Measurements from ENCODE around the gene RPH3AL.

Gene RPH3AL

DNA sequence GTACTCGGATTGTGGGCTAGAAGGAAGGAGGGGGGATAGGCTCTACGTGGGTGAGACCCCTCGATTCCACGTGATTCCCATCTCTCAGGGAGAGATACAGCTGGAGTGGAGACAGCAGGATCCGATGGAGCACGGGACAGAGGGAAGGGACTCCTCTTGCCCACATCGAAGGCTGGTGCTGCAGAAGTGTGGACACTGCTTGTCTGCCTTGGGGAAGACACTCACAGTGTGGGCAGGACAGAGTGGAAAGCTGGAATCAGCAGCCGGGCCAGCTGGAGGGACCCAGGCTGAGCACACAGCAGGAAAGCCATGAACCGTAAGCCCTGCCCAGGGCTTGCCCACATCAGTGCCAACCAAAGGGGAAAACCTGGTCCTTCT lies 42.1 kb upstream of the RPH3AL start:
- no peak overlapping the region for H3K27ac ChIP-seq
- no peaks in the 10 kb centered on the region for H3K36me3 ChIP-seq (replicated peaks)
- in situ Hi-C loops (cut with HindIII; ENCODE audit: low pct_ligation_motif_present, low sequenced_read_pairs): no loop called here
- no peaks in the 10 kb centered on the region for H3K27me3 ChIP-seq (replicated peaks)
- no peak overlapping the region for H3K4me3 ChIP-seq (ENCODE audit: low read depth, low read length)
- TF ChIP-seq, protein P1, sequence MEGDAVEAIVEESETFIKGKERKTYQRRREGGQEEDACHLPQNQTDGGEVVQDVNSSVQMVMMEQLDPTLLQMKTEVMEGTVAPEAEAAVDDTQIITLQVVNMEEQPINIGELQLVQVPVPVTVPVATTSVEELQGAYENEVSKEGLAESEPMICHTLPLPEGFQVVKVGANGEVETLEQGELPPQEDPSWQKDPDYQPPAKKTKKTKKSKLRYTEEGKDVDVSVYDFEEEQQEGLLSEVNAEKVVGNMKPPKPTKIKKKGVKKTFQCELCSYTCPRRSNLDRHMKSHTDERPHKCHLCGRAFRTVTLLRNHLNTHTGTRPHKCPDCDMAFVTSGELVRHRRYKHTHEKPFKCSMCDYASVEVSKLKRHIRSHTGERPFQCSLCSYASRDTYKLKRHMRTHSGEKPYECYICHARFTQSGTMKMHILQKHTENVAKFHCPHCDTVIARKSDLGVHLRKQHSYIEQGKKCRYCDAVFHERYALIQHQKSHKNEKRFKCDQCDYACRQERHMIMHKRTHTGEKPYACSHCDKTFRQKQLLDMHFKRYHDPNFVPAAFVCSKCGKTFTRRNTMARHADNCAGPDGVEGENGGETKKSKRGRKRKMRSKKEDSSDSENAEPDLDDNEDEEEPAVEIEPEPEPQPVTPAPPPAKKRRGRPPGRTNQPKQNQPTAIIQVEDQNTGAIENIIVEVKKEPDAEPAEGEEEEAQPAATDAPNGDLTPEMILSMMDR (IDR thresholded peaks at IDR 0.05; ENCODE audit: low read depth, low read length, missing control alignments): no peak
- DNase-seq: no peak

DNA sequence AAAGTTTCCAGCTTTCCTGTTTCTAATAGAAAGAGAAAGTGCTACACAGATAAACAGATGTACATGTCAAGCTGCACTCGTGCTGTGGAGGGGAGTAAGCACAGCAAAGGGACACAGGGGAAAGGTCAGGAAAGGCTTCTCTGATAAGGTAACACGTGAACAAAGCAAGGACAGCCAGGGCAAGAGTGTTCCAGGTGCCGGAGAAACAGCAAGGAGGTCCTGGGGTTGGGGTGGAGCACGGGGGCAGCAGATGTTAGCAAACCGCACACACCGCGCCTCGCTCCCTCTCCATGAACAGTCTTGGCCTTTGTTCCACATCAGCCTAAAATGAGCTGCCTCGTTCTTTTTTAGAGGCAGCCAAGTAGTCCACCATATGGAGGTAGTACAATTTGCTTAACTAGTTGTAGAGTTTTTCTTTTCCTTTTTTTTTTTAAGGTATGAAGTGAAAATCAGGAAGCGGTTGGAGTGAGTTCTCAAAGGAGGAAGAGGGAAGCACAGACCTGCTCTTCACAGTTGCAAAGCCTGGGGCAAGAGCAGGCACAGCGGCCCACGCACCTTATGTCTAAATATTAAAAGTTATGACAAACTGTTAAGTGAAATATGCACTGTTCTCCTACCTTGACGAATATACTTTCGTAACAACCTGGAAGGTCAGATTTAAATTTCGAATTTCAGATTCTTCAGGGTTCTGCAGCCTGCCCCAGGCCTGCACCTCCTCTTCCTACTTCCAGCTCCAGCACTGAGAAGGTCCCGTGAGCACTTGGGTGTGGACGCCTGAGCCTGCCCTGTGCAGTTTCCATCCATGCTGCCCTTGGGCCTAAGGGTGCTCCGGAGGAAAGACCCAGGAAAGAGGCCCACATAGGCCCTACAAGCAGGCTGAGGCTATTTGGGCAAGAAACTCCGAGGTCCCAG lies 41.5 kb upstream of the RPH3AL start:
- Histone ChIP-seq H3K4me3 (ENCODE audit: low read depth, low read length) (no peak overlapping the region), H3K27me3 (replicated peaks) (no peaks in the 10 kb centered on the region), H3K36me3 (replicated peaks) (no peaks in the 10 kb centered on the region), H3K27ac (no peak overlapping the region)
- no peak for DNase-seq
- TF ChIP-seq, protein P1 (IDR thresholded peaks at IDR 0.05; ENCODE audit: low read depth, low read length, missing control alignments): no peak
- in situ Hi-C loops (cut with HindIII; ENCODE audit: low pct_ligation_motif_present, low sequenced_read_pairs): no loop called here

DNA sequence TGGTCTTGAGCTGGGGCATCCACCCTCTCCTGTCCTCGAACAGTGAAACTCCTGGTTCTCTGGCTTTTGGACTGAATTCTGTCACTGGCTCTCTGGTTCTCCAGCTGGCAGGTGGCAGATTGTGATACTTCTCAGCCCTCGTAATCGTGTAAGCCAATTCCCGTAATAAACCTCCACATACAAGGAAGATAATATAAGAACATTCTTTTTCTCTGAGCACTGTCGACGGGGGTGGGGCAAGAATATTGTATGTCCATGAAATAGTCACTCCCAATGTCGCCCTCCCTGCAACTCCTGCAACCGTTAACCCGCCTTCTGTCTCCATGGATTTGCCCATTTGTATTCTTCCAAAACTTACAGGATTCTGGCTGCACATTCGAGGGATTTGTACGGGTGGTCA lies 39.2 kb upstream of the RPH3AL start:
- Histone ChIP-seq H3K27ac (no peak overlapping the region), H3K36me3 (replicated peaks) (no peaks in the 10 kb centered on the region), H3K4me3 (ENCODE audit: low read depth, low read length) (no peak overlapping the region), H3K27me3 (replicated peaks) (no peaks in the 10 kb centered on the region)
- TF ChIP-seq, protein P1 (IDR thresholded peaks at IDR 0.05; ENCODE audit: low read depth, low read length, missing control alignments): no peak
- DNase-seq: no peak
- in situ Hi-C loops (cut with HindIII; ENCODE audit: low pct_ligation_motif_present, low sequenced_read_pairs): no loop called here

DNA sequence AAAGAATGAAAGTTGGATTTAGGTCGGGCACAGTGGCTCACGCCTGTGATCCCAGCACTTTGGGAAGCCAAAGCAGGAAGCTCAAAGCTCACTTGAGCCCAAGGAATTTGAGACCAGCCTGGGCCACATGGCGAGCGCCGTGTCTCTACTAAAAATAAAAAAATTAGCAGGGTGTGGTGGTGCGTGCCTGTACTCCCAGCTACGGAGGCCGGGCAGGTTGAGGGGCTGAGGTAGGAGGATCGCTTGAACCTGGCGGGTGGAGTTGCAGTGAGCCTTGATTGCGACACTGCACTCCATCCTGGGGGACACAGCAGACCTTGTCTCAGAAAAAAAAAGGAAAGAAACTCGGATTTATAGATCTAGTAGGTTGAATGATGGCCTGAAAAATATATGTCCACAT lies 37.4 kb upstream of the RPH3AL start:
- in situ Hi-C loops (cut with HindIII; ENCODE audit: low pct_ligation_motif_present, low sequenced_read_pairs): no loop called here
- H3K36me3 ChIP-seq (replicated peaks): no peaks in the 10 kb centered on the region
- no peak overlapping the region for H3K27ac ChIP-seq
- H3K4me3 ChIP-seq (ENCODE audit: low read depth, low read length): no peak overlapping the region
- DNase-seq: no peak
- TF ChIP-seq, protein P1 (IDR thresholded peaks at IDR 0.05; ENCODE audit: low read depth, low read length, missing control alignments): no peak
- peaks cover 5% of the 10 kb centered on the region for H3K27me3 ChIP-seq (replicated peaks)

DNA sequence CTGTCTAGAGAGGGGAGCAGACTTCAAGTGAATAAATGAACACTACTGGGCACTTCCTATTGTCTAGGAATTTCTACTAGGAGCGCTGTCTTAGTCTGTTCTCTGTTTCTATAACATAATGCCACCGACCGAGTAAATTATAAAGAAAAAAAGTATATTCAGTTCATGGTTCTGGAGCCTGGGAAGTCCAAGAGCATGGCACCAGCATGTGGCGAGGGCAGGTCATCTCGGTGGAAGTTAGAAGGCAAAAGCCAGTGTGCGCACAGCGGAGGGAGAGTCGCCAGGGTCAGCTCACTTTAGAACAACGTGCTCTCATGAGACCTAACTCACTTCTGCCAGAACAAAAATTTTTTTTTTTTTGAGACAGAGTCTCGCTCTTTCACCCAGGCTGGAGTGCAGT lies 35.5 kb upstream of the RPH3AL start:
- TF ChIP-seq, protein P1 (IDR thresholded peaks at IDR 0.05; ENCODE audit: low read depth, low read length, missing control alignments): no peak
- Histone ChIP-seq H3K27me3 (replicated peaks) (peaks cover 5% of the 10 kb centered on the region), H3K4me3 (ENCODE audit: low read depth, low read length) (no peak overlapping the region), H3K27ac (no peak overlapping the region), H3K36me3 (replicated peaks) (no peaks in the 10 kb centered on the region)
- in situ Hi-C loops (cut with HindIII; ENCODE audit: low pct_ligation_motif_present, low sequenced_read_pairs): no loop called here
- DNase-seq: no peak

Data from brain microvascular endothelial cell (primary cell).